ENCODE results near the gene TESK1. TPM values are rescaled to one million over a fixed set of nuclear protein-coding genes. Genes with fewer than 3 reads are reported as not detected.

Gene TESK1
- total and polyA plus RNA-seq, 2 experiments from 2014 or later, result 6.8 to 10.7 TPM

DNA sequence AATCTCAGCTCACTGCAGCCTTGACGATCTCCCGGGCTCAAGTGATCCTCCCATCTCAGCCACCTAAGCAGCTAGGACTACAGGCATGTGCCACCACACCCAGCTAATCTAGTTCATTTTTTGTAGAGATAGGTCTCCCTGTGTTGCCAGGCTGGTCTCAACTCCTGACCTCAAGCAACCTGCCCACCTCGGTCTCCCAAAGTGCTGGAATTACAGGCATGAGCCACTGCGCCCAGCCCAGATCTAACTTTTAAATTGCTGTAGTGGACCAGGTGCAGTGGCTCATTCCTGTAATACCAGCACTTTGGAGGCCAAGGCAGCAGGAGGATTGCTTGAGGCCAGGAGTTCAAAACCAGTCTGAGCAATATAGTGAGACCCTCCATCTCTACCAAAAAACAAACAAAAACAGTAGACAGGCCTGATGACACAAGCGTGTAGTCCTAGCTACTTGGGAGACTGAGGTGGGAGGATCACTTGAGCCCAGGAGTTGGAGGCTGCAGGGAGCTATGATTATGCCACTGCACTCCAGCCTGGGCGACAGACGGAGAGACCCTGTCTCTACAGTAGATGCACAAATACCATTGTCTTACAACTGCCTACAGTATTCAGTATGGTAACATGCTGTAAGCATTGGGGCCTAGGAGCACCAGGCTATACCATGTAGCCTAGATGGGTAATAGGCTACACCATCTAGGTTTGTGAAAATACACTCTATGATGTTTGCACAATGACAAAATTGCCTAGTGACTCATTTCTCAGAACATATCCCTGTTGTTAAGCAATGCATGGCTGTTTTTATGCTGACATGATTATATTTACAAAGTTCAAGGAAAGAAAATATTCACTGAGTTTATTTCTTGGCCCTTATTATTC, 47.1 kb downstream of the TESK1 start (continued):
- TF ChIP-seq, protein P1, sequence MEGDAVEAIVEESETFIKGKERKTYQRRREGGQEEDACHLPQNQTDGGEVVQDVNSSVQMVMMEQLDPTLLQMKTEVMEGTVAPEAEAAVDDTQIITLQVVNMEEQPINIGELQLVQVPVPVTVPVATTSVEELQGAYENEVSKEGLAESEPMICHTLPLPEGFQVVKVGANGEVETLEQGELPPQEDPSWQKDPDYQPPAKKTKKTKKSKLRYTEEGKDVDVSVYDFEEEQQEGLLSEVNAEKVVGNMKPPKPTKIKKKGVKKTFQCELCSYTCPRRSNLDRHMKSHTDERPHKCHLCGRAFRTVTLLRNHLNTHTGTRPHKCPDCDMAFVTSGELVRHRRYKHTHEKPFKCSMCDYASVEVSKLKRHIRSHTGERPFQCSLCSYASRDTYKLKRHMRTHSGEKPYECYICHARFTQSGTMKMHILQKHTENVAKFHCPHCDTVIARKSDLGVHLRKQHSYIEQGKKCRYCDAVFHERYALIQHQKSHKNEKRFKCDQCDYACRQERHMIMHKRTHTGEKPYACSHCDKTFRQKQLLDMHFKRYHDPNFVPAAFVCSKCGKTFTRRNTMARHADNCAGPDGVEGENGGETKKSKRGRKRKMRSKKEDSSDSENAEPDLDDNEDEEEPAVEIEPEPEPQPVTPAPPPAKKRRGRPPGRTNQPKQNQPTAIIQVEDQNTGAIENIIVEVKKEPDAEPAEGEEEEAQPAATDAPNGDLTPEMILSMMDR (conservative IDR thresholded peaks at IDR 0.05; ENCODE audit: low read depth in 2 of 2), result no peak
- no peak for TF ChIP-seq NANOG (IDR thresholded peaks at IDR 0.05; ENCODE audit: borderline replicate concordance)

DNA sequence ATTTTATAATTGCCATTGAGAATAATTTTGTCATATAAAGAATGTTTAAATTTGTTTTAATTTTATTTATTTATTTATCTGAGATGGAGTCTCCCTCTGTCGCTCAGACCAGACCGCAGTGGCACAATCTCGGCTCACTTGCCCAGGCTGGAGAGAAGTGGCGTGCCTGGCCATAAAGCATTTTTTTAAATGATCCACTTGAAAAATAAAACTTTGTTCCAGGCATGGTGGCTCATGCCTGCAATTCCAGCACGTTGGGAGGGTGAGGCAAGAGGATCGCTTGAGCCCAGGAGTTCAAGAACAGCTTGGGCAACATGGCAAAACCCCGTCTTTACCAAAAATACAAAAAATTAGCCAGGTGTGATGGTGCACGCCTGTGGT, 47.8 kb downstream of the TESK1 start:
- Mint-ChIP-seq H3K4me1 (peaks cover 50% of the 10 kb centered on the region), H3K27me3 (ENCODE audit: insufficient read depth, low read depth, poor library complexity) (peaks cover 37% of the 10 kb centered on the region), H3K36me3 (ENCODE audit: low read depth) (peaks cover 3% of the 10 kb centered on the region; the same call in 2 of the 3 replicates), H3K4me3 (no peak overlapping the region), H3K27ac (no peak overlapping the region), H3K9me3 (peaks cover 1% of the 10 kb centered on the region; the same call in 2 of the 3 replicates)
- H3K27ac ChIP-seq (ENCODE audit: low read depth), result no peak overlapping the region
- H3F3A ChIP-seq (replicated peaks; ENCODE audit: low read depth), result peaks cover 7% of the 10 kb centered on the region; the same call in 1 of the 2 replicates
- H3K79me2 ChIP-seq (replicated peaks; ENCODE audit: insufficient read depth), result no peaks in the 10 kb centered on the region
- no peaks in the 10 kb centered on the region for H3K36me3 ChIP-seq (ENCODE audit: insufficient read depth)
- no peak overlapping the region for H3K4me3 ChIP-seq
- no peaks in the 10 kb centered on the region for H3K9me2 ChIP-seq (ENCODE audit: insufficient read depth)
- ATAC-seq, result no peak
- H3K27me3 ChIP-seq (ENCODE audit: insufficient read depth), result peaks cover 4% of the 10 kb centered on the region; the same call in 1 of the 2 replicates
- no peak for TF ChIP-seq ZNF114 (CRISPR knock-in tag; IDR thresholded peaks at IDR 0.05)
- TF ChIP-seq, protein P1 (conservative IDR thresholded peaks at IDR 0.05; ENCODE audit: low read depth in 2 of 2), result no peak
- no peak for TF ChIP-seq STAT1 (IDR thresholded peaks at IDR 0.05; ENCODE audit: unreplicated experiment)
- DNase-seq (ENCODE audit: low spot score), result no peak
- H3K4me1 ChIP-seq (ENCODE audit: insufficient read depth), result peaks cover 32% of the 10 kb centered on the region
- H2AFZ ChIP-seq, result no peak overlapping the region
- no peak overlapping the region for H3K4me2 ChIP-seq
- no peaks in the 10 kb centered on the region; the same call in 1 of the 2 replicates for H4K20me1 ChIP-seq (replicated peaks; ENCODE audit: insufficient read depth)

DNA sequence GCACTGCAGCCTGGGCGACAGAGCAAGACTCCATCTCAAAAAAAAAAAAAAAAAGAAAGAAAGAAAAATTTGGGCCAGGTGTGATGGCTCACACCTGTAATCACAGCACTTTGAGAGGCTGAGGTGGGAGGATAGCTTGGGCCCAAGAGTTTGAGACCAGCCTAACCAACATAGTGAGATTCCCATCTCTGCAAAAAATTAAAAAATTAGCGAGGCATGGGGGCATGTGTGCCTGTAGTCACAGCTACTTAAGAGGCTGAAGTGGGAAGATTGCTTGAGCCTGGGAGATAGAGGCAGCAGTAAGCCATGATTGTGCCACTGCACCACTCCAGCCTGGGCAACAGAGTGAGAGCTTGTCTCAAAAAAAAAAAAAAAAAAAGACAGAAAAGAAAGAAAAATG, 48.5 kb downstream of the TESK1 start:
- H3K4me3 ChIP-seq, result no peak overlapping the region
- peaks cover 4% of the 10 kb centered on the region; the same call in 1 of the 2 replicates for H3K27me3 ChIP-seq (ENCODE audit: insufficient read depth)
- no peaks in the 10 kb centered on the region for H3K9me2 ChIP-seq (ENCODE audit: insufficient read depth)
- H3K4me1 ChIP-seq (ENCODE audit: insufficient read depth), result peaks cover 27% of the 10 kb centered on the region
- Mint-ChIP-seq H3K9me3 (peaks cover 3% of the 10 kb centered on the region; the same call in 2 of the 3 replicates), H3K36me3 (ENCODE audit: low read depth) (peaks cover 5% of the 10 kb centered on the region; the same call in 2 of the 3 replicates), H3K4me1 (peaks cover 42% of the 10 kb centered on the region), H3K27me3 (ENCODE audit: insufficient read depth, low read depth, poor library complexity) (peaks cover 35% of the 10 kb centered on the region), H3K4me3 (no peak overlapping the region), H3K27ac (no peak overlapping the region)
- no peaks in the 10 kb centered on the region for H3K36me3 ChIP-seq (ENCODE audit: insufficient read depth)
- DNase-seq (ENCODE audit: low spot score) (no peak), ATAC-seq (no peak)
- no peak overlapping the region for H3K4me2 ChIP-seq
- no peaks in the 10 kb centered on the region; the same call in 1 of the 2 replicates for H4K20me1 ChIP-seq (replicated peaks; ENCODE audit: insufficient read depth)
- no peak overlapping the region for H3K27ac ChIP-seq (ENCODE audit: low read depth)
- H3K79me2 ChIP-seq (replicated peaks; ENCODE audit: insufficient read depth), result no peaks in the 10 kb centered on the region
- H2AFZ ChIP-seq, result no peak overlapping the region
- H3F3A ChIP-seq (replicated peaks; ENCODE audit: low read depth), result 0 out of 2 replicates have a peak, but pooled peaks cover 4% of the 10 kb centered on the region
- TF ChIP-seq ZNF331 (CRISPR knock-in tag; IDR thresholded peaks at IDR 0.05; ENCODE audit: low read depth) (no peak), NANOG (IDR thresholded peaks at IDR 0.05; ENCODE audit: borderline replicate concordance) (no peak), JUNB (IDR thresholded peaks at IDR 0.05; ENCODE audit: unreplicated experiment) (no peak), EZH2phosphoT487 (IDR thresholded peaks at IDR 0.05; ENCODE audit: unreplicated experiment) (no peak), EZH2 (IDR thresholded peaks at IDR 0.05; ENCODE audit: low read depth, unreplicated experiment) (no peak), POLR2AphosphoS5 (IDR thresholded peaks at IDR 0.05; ENCODE audit: low read depth) (no peak), CREB1 (CRISPR knock-in tag; IDR thresholded peaks at IDR 0.05; ENCODE audit: low read depth) (no peak), STAT1 (IDR thresholded peaks at IDR 0.05; ENCODE audit: unreplicated experiment) (no peak), ZNF114 (CRISPR knock-in tag; IDR thresholded peaks at IDR 0.05) (no peak)
- TF ChIP-seq, protein P2, sequence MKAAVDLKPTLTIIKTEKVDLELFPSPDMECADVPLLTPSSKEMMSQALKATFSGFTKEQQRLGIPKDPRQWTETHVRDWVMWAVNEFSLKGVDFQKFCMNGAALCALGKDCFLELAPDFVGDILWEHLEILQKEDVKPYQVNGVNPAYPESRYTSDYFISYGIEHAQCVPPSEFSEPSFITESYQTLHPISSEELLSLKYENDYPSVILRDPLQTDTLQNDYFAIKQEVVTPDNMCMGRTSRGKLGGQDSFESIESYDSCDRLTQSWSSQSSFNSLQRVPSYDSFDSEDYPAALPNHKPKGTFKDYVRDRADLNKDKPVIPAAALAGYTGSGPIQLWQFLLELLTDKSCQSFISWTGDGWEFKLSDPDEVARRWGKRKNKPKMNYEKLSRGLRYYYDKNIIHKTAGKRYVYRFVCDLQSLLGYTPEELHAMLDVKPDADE (IDR thresholded peaks at IDR 0.05), result no peak
- TF ChIP-seq, protein P1 (conservative IDR thresholded peaks at IDR 0.05; ENCODE audit: low read depth in 2 of 2), result no peak
